Epithelial cell of proximal tubule (primary cell): ENCODE results near the gene PRR19. TPM values are rescaled to one million over a fixed set of nuclear protein-coding genes. Genes with fewer than 3 reads are reported as not detected.
"Not testable (repeated sequence)": the region's sequence is repeated elsewhere in the genome, so short reads cannot be mapped to it uniquely, and the experiment has no call there.

Source experiments
- DNase-seq: peaks from one replicate; pipeline ENCODE4 v3.0.0-alpha.2; 2011; ENCODE audit warnings: low read depth
- H3K4me3 ChIP-seq: 2 replicates; pipeline ENCODE4 v1.5.1; 2011; ENCODE audit warnings: low read depth, mild to moderate bottlenecking, low read length
- CTCF ChIP-seq: conservative IDR thresholded peaks from 2 replicates; pipeline ENCODE4 v1.5.1; 2012; ENCODE audit warnings: low read depth, mild to moderate bottlenecking, low read length
- total RNA-seq: library from RNA; depleted of rRNA; stranded (reverse); fragments of >200 nt; gene quantifications from 2 replicates; pipeline ENCODE4 v1.2.3, GENCODE V29; 2015

Gene PRR19
- total RNA-seq, 1 donor from 2014 or later, result 0.23 TPM

- H3K4me3 ChIP-seq, result no peak overlapping the region
- DNase-seq, result no peak
- no peak for TF ChIP-seq CTCF
These were observed 32.9 kb downstream of the PRR19 start for GRCh38 chr19:42334697-42335373.

GRCh38 chr19:42335374-42335936, 33.5 kb downstream of the PRR19 start:
- no peak for DNase-seq
- no peak for TF ChIP-seq CTCF
- H3K4me3 ChIP-seq, result no peak overlapping the region

GRCh38 chr19:42335971-42336370, 34.0 kb downstream of the PRR19 start:
- no peak overlapping the region for H3K4me3 ChIP-seq
- no peak for DNase-seq
- TF ChIP-seq CTCF, result no peak

- not testable (repeated sequence) for DNase-seq, H3K4me3 ChIP-seq
These were observed 37.4 kb downstream of the PRR19 start for GRCh38 chr19:42339126-42339860.

- DNase-seq, result not testable (repeated sequence)
These were observed 38.0 kb downstream of the PRR19 start for GRCh38 chr19:42339922-42340321.

GRCh38 chr19:42343344-42344110, 41.6 kb downstream of the PRR19 start:
- TF ChIP-seq CTCF, result peak; percentile 31
- H3K4me3 ChIP-seq, result no peak overlapping the region
- no peak for DNase-seq

More at GRCh38 chr19:42339922-42340321, 38.0 kb downstream of the PRR19 start:
- H3K4me3 ChIP-seq, result not testable (repeated sequence)

- no peak overlapping the region for H3K4me3 ChIP-seq
- no peak for DNase-seq
These were observed 42.5 kb downstream of the PRR19 start for GRCh38 chr19:42344336-42344893.

More at GRCh38 chr19:42344336-42344893, 42.5 kb downstream of the PRR19 start:
- TF ChIP-seq CTCF, result no peak
